ENCODE data around the gene GPR157. TPM values are rescaled to one million over a fixed set of nuclear protein-coding genes. Genes with fewer than 3 reads are reported as not detected.

The GPR157 gene
- total RNA-seq, 1 donor from 2014 or later, result 1.7 TPM

DNA sequence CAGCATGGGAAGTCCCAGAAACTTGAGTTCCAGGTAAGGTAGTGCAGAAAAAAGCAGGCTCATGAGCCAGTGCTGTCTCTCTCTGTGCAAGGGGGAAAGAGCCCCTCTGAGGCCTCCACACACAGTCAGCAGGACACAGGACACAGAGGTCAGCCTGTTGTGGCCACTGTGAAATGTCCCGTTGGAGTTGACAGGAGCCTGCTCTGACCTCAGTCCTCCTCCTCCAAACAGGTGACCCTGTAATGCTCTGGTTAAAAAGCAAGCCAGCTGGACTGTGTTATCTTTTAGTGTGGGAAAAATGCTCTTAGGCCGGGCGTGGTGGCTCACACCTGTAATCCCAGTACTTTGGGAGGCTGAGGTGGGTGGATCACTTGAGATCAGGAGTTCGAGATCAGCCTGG is 24.2 kb upstream of the GPR157 start:
- TF ChIP-seq, protein P1, sequence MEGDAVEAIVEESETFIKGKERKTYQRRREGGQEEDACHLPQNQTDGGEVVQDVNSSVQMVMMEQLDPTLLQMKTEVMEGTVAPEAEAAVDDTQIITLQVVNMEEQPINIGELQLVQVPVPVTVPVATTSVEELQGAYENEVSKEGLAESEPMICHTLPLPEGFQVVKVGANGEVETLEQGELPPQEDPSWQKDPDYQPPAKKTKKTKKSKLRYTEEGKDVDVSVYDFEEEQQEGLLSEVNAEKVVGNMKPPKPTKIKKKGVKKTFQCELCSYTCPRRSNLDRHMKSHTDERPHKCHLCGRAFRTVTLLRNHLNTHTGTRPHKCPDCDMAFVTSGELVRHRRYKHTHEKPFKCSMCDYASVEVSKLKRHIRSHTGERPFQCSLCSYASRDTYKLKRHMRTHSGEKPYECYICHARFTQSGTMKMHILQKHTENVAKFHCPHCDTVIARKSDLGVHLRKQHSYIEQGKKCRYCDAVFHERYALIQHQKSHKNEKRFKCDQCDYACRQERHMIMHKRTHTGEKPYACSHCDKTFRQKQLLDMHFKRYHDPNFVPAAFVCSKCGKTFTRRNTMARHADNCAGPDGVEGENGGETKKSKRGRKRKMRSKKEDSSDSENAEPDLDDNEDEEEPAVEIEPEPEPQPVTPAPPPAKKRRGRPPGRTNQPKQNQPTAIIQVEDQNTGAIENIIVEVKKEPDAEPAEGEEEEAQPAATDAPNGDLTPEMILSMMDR (conservative IDR thresholded peaks at IDR 0.05; ENCODE audit: low read depth, low read length), result no peak
- H3K4me3 ChIP-seq (ENCODE audit: low read depth, low read length), result no peak overlapping the region
- no peak for DNase-seq (ENCODE audit: low read depth)

DNA sequence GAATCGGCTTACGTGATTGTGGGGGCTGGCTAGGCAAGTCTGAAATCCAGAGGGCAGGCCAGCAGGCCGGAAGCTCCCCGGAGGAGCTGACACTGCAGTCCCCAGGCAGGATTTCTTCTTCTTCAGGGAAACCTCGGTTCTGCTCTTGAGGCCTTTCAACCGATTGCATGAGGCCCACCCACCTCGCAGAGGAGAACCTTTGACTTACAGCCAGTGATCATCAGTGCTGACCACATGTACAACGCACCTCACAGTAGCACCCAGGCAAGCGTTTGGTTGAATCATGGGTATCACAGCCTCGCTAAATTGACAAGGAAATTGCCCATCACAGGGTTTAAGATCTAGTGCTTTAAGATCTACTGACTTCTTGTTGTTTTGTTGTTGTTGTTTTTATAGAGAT is 23.6 kb upstream of the GPR157 start:
- TF ChIP-seq, protein P1 (conservative IDR thresholded peaks at IDR 0.05; ENCODE audit: low read depth, low read length), result no peak
- DNase-seq (ENCODE audit: low read depth), result no peak
- no peak overlapping the region for H3K4me3 ChIP-seq (ENCODE audit: low read depth, low read length)

DNA sequence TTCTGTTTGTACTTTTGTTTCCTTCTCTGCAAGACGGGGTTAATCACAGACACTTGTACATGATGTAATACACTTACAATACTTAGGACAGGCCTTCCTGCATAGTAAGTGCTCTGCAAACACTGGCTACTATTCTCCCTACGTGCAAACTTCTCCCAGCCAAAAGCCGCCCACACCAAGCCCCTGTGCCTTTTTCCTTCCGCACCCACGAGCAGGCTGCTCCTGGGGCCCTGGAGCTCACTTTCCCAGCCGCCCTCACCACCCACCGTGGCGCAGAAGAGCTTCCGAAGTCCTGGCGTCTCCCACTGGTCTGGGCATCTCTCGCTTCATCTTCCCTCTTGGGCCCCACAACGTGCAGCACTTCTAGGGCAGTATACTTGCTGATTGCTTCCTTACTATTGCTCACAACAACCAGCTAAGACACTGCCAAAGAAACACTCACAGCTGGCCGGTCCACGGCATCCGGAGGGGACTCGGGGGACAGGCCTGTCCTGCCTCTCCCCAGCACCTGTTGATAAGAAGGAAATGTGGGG is 22.5 kb upstream of the GPR157 start:
- H3K4me3 ChIP-seq (ENCODE audit: low read depth, low read length), result no peak overlapping the region
- TF ChIP-seq, protein P1 (conservative IDR thresholded peaks at IDR 0.05; ENCODE audit: low read depth, low read length), result no peak
- no peak for DNase-seq (ENCODE audit: low read depth)

DNA sequence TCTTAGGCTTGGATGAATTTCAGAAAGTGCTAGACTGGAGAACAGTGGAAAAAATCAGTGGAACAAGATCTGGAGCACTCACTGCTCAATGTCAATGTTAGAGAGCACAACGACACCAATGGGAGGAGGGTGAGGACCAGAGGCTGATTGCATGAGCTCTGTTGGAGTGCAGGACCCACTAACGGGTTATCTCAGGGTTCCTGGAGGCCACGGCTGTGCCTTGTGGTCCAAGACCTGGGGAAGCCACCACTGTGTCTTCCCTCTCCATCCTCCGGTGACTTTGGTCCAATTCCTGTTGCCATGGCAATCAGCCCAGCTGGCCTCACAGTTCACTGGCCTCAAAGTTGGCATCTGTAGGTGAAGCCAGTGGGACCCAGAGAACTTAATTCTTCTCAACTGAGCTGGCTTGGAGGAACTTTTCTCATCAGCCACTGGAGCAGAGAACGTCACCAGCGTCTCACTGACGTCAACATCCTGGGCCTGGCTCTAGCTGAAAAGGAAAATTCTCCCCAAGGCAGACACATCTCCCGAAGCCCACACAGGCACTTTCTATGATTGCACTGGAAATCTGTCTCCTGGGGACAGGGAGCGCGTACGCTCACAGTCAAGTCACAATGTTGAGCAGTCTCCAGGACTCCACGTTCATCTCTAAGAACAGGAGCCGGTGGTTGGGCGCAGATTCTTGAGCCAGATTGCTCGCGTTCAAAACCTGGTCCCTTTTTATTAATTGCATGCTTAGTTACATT is 21.9 kb upstream of the GPR157 start:
- DNase-seq (ENCODE audit: low read depth), result no peak
- TF ChIP-seq, protein P1 (conservative IDR thresholded peaks at IDR 0.05; ENCODE audit: low read depth, low read length), result no peak
- no peak overlapping the region for H3K4me3 ChIP-seq (ENCODE audit: low read depth, low read length)

DNA sequence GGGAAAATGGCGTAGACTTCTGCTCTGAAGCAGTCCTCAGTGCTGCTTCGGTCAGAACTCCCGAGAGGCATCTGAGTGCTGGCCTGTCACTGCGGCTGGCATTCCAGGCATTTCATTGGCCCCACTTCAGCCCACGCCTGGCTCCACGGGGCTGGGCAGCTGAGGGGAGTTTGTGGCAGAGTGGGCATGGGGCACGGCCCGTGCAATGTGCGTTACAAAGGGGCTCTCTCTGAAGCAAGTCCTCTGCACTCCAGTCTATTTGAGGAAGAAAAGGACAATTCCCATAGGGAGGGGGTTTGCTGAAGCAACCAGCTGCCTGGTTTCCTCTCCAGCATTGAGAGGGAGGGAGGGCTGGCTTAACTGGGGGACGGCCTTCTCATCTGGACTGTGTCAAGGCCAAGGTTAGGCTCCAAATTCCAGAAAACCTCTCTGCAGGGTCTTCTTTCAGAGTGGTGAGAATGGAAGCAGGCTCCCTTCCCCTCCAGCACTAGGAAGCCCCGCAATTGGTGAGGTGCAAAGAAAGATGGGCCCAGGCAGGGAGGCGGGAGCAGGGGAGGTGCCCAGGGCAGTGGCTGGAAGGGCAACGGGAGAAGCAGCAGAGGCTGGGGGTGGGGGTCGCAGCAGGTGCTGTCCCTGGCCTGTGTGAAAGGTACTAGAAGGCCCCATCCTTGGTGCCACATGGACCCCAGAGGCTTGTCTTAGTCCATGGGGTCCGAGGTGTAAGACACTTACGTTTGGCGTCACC is 21.1 kb upstream of the GPR157 start:
- DNase-seq (ENCODE audit: low read depth), result no peak
- TF ChIP-seq, protein P1 (conservative IDR thresholded peaks at IDR 0.05; ENCODE audit: low read depth, low read length), result no peak
- H3K4me3 ChIP-seq (ENCODE audit: low read depth, low read length), result no peak overlapping the region

DNA sequence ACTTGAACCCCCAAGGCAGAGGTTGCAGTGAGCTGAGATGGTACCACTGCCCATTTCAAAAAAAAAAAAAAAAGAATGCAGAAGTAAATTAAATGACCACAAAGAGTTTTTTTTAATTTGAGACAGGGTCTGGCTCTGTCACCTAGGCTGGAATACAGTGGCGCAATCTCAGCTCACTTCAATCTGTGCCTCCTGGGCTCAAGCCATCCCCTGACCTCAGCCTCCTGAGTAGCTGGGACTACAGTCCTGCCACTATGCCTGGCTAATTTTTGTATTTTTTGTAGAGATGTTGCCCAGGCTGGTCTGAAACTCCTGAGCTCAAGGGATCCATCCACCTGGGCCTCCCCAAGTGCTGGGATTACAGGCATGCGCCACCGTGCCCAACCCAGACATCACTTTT is 20.2 kb upstream of the GPR157 start:
- H3K4me3 ChIP-seq (ENCODE audit: low read depth, low read length), result no peak overlapping the region
- DNase-seq (ENCODE audit: low read depth), result no peak
- TF ChIP-seq, protein P1 (conservative IDR thresholded peaks at IDR 0.05; ENCODE audit: low read depth, low read length), result no peak
